Measurements from ENCODE around the gene MAB21L4.

Gene MAB21L4

DNA sequence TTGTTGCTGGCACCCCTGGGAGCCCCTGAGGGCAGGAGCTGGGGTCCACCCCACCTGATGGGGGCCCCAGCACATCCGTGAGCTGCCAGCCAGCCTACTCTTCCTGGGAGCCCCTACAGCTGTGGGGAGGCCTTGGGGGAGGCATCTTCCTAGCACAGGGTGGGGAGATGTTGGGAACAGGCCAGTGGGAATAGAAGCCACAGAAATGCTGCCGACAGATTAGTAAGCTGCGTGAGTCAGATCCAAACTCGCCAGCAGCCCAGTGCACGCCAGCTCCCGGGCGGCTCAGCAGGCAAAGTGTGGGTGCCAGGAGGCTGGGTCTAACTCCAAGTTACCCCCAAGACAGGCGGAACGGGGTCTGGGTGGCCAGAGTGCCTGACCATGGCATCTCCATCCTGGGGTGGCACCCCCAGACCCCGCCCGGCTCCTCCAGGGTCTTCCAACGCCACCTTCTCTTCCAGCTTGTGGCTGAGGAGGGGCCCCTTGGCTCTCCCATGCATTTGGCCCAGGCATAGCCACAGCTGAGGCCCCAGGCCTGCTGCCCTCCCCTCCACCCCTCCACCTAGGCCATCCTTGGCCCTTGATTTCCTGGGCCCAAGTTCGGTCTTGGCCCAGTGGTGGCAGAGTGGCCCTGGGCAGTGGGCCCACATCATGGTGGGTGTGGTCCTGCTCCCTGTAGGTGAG is 25.5 kb upstream of the MAB21L4 start:
- Histone ChIP-seq H3K27ac (no peak overlapping the region), H3K9me3 (no peaks in the 10 kb centered on the region), H3K4me1 (ENCODE audit: control insufficient read depth in 1 of 2, insufficient read depth in 1 of 2, low read depth in 1 of 2, low read length in 1 of 2) (no peaks in the 10 kb centered on the region), H3K4me3 (ENCODE audit: low read depth in 1 of 2, low read length in 1 of 2) (no peak overlapping the region), H3K27me3 (peaks cover 11% of the 10 kb centered on the region), H3K36me3 (no peaks in the 10 kb centered on the region)
- TF ChIP-seq, protein P1, sequence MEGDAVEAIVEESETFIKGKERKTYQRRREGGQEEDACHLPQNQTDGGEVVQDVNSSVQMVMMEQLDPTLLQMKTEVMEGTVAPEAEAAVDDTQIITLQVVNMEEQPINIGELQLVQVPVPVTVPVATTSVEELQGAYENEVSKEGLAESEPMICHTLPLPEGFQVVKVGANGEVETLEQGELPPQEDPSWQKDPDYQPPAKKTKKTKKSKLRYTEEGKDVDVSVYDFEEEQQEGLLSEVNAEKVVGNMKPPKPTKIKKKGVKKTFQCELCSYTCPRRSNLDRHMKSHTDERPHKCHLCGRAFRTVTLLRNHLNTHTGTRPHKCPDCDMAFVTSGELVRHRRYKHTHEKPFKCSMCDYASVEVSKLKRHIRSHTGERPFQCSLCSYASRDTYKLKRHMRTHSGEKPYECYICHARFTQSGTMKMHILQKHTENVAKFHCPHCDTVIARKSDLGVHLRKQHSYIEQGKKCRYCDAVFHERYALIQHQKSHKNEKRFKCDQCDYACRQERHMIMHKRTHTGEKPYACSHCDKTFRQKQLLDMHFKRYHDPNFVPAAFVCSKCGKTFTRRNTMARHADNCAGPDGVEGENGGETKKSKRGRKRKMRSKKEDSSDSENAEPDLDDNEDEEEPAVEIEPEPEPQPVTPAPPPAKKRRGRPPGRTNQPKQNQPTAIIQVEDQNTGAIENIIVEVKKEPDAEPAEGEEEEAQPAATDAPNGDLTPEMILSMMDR (IDR thresholded peaks at IDR 0.05), result no peak

DNA sequence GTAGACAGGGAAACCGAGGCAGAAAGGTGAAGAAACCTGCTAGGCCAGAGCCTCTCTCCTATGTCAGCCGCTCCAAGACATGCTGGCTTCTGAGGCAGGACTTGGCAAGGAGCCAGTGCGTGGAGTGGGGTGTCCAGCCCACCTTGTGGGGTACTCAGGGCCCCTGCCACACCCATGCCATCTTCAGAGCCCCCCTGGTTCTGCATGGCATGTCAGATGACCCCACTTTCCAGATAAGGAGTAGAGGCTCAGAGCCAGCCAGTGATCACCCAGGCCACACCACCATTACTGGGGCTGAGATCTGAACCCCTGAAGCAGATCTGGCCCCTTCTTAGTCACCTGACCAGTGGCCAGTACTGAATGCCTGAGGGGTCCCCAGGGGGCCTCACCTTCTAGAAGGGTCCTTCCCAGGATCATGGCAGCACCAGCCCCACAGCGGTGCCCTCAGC is 24.9 kb upstream of the MAB21L4 start:
- no peak overlapping the region for H3K27ac ChIP-seq
- TF ChIP-seq, protein P1 (IDR thresholded peaks at IDR 0.05), result no peak
- H3K36me3 ChIP-seq, result no peaks in the 10 kb centered on the region
- no peak overlapping the region for H3K4me3 ChIP-seq (ENCODE audit: low read depth in 1 of 2, low read length in 1 of 2)
- no peaks in the 10 kb centered on the region for H3K9me3 ChIP-seq
- H3K4me1 ChIP-seq (ENCODE audit: control insufficient read depth in 1 of 2, insufficient read depth in 1 of 2, low read depth in 1 of 2, low read length in 1 of 2), result no peaks in the 10 kb centered on the region
- peaks cover 18% of the 10 kb centered on the region for H3K27me3 ChIP-seq

DNA sequence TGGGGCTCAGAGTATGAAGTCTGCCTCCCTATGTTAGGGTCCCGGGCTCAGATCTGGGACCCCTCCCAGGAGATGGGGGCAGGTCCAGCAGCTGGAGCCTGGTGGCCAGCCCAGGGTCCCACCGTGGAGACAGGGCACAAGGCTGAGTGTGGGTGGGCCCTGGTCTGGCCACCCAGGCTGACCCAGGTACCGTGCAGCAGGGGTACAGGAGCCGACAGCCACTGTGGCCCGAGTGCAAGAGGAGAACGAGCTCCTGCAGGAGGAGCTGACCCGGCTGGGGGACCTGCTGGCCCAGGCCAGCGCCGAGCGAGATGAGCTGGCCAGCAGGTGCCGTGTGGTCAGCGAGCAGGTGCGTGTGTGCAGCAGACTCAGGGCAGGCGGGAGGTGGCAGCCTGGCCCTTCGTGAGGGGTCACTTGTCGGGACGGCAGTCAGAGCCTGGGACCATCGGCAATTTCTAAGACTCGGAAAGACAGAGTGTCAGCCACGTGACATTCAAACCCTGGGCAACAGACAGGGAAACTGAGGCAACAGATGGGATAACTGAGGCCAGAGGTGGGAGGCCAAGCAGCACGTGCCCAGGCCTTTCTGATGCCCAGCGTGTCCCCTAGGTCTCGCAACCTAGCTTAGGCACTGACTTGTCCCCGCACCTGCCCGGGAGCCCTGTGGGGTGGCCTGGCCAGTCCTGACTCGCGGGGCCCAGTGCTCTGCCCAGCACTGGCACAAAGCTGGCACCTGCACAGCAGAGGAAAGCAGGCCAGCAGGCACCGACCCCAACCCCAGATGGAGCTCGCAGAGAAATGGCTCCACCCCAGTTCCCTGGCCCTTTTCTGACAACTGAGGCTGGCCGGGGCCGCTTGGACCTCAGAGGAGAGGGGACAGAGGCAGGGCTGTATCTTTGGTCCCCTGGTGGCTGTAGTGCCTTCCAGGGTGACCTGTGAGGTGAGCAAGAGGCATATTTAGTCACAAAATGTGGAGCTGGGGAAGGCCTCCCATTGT is 24.1 kb upstream of the MAB21L4 start:
- Histone ChIP-seq H3K36me3 (no peaks in the 10 kb centered on the region), H3K27ac (no peak overlapping the region), H3K27me3 (peaks cover 25% of the 10 kb centered on the region), H3K9me3 (no peaks in the 10 kb centered on the region), H3K4me1 (ENCODE audit: control insufficient read depth in 1 of 2, insufficient read depth in 1 of 2, low read depth in 1 of 2, low read length in 1 of 2) (no peaks in the 10 kb centered on the region), H3K4me3 (ENCODE audit: low read depth in 1 of 2, low read length in 1 of 2) (no peak overlapping the region)
- TF ChIP-seq, protein P1 (IDR thresholded peaks at IDR 0.05), result no peak

DNA sequence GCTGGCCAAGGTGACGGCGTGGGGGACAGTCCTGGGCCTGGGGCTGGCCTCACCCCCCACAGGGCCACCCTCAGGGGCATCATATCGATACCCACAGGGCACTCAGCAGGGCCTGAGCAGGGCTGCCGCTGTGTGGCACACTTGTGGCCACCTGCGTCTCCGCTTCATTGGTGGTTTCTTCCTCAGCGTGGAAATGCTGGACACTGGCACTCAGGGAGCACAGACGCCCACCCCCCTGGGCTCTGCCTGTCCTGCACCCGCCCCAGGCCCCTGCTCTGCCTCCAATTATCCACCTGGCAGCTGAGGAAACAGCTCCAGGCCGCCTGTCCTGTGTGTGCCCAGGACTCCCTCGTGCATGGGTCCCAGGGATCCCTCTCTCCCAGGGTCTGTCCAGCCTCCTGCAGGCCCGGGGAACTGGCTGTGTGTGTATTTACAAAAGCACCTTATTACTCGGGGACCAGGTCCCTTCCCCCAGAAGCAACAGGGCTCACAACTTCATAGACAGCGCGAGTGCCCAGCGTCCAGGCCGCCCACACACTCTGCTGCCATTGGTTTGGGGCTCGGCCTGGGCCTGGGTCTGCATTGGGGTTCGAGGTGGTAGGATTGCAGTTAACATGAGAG is 23.3 kb upstream of the MAB21L4 start:
- H3K27ac ChIP-seq, result no peak overlapping the region
- no peaks in the 10 kb centered on the region for H3K9me3 ChIP-seq
- H3K27me3 ChIP-seq, result peaks cover 33% of the 10 kb centered on the region
- H3K4me1 ChIP-seq (ENCODE audit: control insufficient read depth in 1 of 2, insufficient read depth in 1 of 2, low read depth in 1 of 2, low read length in 1 of 2), result no peaks in the 10 kb centered on the region
- TF ChIP-seq, protein P1 (IDR thresholded peaks at IDR 0.05), result no peak
- no peaks in the 10 kb centered on the region for H3K36me3 ChIP-seq
- H3K4me3 ChIP-seq (ENCODE audit: low read depth in 1 of 2, low read length in 1 of 2), result no peak overlapping the region

DNA sequence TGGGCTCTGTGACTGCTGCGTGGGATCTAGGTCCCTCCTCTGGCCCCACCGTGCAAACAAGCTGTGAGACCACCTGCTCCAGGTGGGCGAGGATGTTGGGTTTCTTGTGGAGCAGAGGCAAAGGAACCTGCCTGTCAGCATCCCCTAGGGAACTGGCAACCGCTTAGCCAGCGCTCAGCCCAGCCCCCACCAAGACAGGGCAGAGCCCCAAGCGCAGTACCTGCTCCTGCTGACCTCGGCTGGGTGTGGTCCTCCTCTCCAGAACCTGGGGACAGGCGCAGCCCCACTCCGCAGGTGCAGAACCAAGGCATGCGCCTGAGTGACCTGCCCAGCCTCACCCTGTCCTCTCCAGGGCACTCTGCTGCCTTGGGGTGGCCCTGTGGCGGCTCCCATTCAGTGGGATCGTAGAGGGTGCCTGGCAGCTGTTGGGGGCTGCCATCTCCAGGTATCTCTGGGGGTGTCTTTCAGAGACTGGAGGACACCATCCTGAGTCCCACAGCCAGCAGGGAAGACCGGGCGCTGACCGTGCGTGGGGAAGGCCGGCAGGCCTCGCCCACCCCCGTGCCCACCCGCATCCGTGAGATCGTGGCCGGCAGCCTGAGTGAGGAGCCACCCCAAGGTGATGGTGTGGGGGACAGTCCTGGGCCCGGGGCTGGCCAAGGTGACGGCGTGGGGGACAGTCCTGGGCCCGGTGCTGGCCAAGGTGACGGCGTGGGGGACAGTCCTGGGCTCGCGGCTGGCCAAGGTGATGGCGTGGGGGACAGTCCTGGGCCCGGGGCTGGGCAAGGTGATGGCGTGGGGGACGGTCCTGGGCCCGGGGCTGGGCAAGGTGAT is 22.5 kb upstream of the MAB21L4 start:
- Histone ChIP-seq H3K27ac (no peak overlapping the region), H3K27me3 (peaks cover 33% of the 10 kb centered on the region), H3K36me3 (no peaks in the 10 kb centered on the region), H3K9me3 (no peaks in the 10 kb centered on the region), H3K4me1 (ENCODE audit: control insufficient read depth in 1 of 2, insufficient read depth in 1 of 2, low read depth in 1 of 2, low read length in 1 of 2) (no peaks in the 10 kb centered on the region), H3K4me3 (ENCODE audit: low read depth in 1 of 2, low read length in 1 of 2) (no peak overlapping the region)
- TF ChIP-seq, protein P1 (IDR thresholded peaks at IDR 0.05), result no peak

All from neutrophil (primary cell).